ENCODE results near the gene APOL3. TPM values are rescaled to one million over a fixed set of nuclear protein-coding genes. Genes with fewer than 3 reads are reported as not detected.
A peak's percentile ranks its signal among the peaks of the same experiment; 100 is the strongest.

APOL3 gene
- total and polyA plus RNA-seq, 2 of the 13 experiments (the other 11 are each of a cell fraction or from before 2014, with no cell fraction given) = 3.8 to 5.4 TPM

DNA sequence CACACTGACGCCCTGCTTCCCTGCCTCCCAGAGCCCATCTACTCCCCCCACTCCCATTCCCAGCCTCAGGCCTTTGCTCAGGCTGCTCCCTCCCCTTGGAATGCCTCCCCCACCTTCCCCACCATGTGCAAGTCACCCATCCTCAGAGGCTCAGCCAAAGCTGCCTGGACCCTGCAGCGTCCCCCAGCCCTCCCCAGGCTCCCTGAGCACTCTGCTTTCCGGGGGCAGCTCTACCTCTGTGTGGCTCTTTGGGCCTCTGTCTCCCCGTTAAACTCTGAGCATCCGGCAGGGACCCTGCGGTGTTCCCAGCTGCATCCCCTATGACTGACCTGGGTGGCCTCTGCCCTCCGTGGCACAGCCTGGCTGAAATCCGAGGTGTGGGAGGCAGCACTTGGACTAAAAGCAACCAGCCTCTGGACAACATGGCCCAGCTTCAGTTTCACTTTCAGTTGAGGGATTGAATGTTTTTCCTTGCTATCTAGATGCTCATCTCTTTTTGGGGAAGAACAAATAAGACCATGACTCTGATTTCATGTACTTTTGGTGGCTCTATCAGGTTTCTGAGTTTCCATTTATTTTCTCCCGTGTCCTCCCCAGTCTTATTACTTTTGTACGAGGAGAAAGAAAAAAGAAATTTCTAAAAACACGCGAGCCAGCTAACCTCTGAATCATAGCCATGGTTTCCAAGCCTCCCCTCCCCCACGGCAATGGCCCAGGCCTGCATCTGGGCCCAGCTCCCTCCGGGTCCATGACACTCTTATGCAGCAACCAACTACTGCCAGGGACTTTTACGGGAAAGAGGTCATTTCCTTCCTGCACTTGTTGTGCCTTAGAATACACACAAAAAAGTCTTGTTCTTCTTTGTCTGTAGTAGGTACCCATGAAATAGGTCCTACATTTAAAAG lies 3.8 kb downstream of the APOL3 start (continued):
- TF ChIP-seq, protein P1, sequence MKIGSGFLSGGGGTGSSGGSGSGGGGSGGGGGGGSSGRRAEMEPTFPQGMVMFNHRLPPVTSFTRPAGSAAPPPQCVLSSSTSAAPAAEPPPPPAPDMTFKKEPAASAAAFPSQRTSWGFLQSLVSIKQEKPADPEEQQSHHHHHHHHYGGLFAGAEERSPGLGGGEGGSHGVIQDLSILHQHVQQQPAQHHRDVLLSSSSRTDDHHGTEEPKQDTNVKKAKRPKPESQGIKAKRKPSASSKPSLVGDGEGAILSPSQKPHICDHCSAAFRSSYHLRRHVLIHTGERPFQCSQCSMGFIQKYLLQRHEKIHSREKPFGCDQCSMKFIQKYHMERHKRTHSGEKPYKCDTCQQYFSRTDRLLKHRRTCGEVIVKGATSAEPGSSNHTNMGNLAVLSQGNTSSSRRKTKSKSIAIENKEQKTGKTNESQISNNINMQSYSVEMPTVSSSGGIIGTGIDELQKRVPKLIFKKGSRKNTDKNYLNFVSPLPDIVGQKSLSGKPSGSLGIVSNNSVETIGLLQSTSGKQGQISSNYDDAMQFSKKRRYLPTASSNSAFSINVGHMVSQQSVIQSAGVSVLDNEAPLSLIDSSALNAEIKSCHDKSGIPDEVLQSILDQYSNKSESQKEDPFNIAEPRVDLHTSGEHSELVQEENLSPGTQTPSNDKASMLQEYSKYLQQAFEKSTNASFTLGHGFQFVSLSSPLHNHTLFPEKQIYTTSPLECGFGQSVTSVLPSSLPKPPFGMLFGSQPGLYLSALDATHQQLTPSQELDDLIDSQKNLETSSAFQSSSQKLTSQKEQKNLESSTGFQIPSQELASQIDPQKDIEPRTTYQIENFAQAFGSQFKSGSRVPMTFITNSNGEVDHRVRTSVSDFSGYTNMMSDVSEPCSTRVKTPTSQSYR (CRISPR knock-in tag; IDR thresholded peaks at IDR 0.05; ENCODE audit: borderline replicate concordance) = peak; percentile 96
- TF ChIP-seq HMG20B (CRISPR knock-in tag; conservative IDR thresholded peaks at IDR 0.05) = 0 out of 2 replicates have a peak, but pooled peaks have one; percentile 27
- TF ChIP-seq KDM6A (CRISPR knock-in tag; IDR thresholded peaks at IDR 0.05; ENCODE audit: low read depth) = no peak
- peak; percentile 81 for TF ChIP-seq PRPF4 (IDR thresholded peaks at IDR 0.05; ENCODE audit: low read depth, low read length, poor library complexity, severe bottlenecking)
- peak; percentile 95 for TF ChIP-seq ZFP90 (CRISPR knock-in tag; IDR thresholded peaks at IDR 0.05; ENCODE audit: borderline replicate concordance)
- no peak for TF ChIP-seq JARID2 (CRISPR knock-in tag; IDR thresholded peaks at IDR 0.05; ENCODE audit: insufficient replicate concordance)
- TF ChIP-seq PHB2 (IDR thresholded peaks at IDR 0.05; ENCODE audit: partially characterized antibody) = no peak
- no peak for TF ChIP-seq ZNF143 (CRISPR knock-in tag; IDR thresholded peaks at IDR 0.05)
- TF ChIP-seq ZMYM4 (CRISPR knock-in tag; IDR thresholded peaks at IDR 0.05) = 0 out of 2 replicates have a peak, but pooled peaks have one; percentile 20
- no peak; a peak in 1 of 4 replicates for TF ChIP-seq KLF16 (CRISPR knock-in tag; IDR thresholded peaks at IDR 0.05)
- TF ChIP-seq, protein P2, sequence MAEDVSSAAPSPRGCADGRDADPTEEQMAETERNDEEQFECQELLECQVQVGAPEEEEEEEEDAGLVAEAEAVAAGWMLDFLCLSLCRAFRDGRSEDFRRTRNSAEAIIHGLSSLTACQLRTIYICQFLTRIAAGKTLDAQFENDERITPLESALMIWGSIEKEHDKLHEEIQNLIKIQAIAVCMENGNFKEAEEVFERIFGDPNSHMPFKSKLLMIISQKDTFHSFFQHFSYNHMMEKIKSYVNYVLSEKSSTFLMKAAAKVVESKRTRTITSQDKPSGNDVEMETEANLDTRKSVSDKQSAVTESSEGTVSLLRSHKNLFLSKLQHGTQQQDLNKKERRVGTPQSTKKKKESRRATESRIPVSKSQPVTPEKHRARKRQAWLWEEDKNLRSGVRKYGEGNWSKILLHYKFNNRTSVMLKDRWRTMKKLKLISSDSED (CRISPR knock-in tag; IDR thresholded peaks at IDR 0.05) = no peak
- 0 out of 2 replicates have a peak, but pooled peaks have one; percentile 5 for TF ChIP-seq ZNF230 (CRISPR knock-in tag; IDR thresholded peaks at IDR 0.05)
- TF ChIP-seq, protein P3, sequence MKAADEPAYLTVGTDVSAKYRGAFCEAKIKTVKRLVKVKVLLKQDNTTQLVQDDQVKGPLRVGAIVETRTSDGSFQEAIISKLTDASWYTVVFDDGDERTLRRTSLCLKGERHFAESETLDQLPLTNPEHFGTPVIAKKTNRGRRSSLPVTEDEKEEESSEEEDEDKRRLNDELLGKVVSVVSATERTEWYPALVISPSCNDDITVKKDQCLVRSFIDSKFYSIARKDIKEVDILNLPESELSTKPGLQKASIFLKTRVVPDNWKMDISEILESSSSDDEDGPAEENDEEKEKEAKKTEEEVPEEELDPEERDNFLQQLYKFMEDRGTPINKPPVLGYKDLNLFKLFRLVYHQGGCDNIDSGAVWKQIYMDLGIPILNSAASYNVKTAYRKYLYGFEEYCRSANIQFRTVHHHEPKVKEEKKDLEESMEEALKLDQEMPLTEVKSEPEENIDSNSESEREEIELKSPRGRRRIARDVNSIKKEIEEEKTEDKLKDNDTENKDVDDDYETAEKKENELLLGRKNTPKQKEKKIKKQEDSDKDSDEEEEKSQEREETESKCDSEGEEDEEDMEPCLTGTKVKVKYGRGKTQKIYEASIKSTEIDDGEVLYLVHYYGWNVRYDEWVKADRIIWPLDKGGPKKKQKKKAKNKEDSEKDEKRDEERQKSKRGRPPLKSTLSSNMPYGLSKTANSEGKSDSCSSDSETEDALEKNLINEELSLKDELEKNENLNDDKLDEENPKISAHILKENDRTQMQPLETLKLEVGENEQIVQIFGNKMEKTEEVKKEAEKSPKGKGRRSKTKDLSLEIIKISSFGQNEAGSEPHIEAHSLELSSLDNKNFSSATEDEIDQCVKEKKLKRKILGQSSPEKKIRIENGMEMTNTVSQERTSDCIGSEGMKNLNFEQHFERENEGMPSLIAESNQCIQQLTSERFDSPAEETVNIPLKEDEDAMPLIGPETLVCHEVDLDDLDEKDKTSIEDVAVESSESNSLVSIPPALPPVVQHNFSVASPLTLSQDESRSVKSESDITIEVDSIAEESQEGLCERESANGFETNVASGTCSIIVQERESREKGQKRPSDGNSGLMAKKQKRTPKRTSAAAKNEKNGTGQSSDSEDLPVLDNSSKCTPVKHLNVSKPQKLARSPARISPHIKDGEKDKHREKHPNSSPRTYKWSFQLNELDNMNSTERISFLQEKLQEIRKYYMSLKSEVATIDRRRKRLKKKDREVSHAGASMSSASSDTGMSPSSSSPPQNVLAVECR (CRISPR knock-in tag; IDR thresholded peaks at IDR 0.05; ENCODE audit: borderline replicate concordance) = peak; percentile 15; the same call in 1 of the 2 replicates
- TF ChIP-seq IRF2 (CRISPR knock-in tag; IDR thresholded peaks at IDR 0.05) = peak; percentile 94
- no peak for TF ChIP-seq HOXA5 (CRISPR knock-in tag; IDR thresholded peaks at IDR 0.05)
- 0 out of 2 replicates have a peak, but pooled peaks have one; percentile 9 for TF ChIP-seq ZNF598 (CRISPR knock-in tag; IDR thresholded peaks at IDR 0.05; ENCODE audit: borderline replicate concordance)
- no peak for TF ChIP-seq KLF13 (CRISPR knock-in tag; IDR thresholded peaks at IDR 0.05)
- TF ChIP-seq HES4 (CRISPR knock-in tag; IDR thresholded peaks at IDR 0.05; ENCODE audit: borderline replicate concordance) = peak; percentile 49; the same call in 1 of the 2 replicates
- TF ChIP-seq, protein P4, sequence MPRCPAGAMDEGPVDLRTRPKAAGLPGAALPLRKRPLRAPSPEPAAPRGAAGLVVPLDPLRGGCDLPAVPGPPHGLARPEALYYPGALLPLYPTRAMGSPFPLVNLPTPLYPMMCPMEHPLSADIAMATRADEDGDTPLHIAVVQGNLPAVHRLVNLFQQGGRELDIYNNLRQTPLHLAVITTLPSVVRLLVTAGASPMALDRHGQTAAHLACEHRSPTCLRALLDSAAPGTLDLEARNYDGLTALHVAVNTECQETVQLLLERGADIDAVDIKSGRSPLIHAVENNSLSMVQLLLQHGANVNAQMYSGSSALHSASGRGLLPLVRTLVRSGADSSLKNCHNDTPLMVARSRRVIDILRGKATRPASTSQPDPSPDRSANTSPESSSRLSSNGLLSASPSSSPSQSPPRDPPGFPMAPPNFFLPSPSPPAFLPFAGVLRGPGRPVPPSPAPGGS (CRISPR knock-in tag; IDR thresholded peaks at IDR 0.05) = no peak

Measured in HepG2 (cell line).